T-helper 1 cell (primary cell): ENCODE measurements around the gene DNER.

ENCODE experiments used
- DNase-seq, 5 donors: peaks; one replicate each; pipeline ENCODE4 v3.0.0-alpha.2; 2012 to 2020

Gene DNER

DNA sequence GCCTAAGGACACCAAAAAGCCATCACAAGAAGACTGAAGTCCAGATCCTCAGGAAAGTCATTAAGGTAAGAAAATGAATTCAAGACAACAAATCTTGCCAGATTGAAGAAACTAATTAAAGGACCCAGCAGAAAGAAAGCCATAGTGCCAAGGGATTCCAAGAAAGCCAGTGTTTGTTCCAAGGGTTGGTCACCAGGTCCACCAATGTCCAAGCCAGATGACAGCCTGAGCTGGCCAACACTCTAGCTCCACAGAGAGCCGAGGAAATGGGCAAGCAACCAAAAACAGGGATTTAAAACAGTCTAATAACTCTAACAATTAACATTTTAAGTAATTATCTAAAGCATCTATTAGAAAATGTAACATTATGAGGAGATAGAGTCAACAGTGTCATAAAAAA lies 49.2 kb downstream of the DNER start:
- DNase-seq = no peak

DNA sequence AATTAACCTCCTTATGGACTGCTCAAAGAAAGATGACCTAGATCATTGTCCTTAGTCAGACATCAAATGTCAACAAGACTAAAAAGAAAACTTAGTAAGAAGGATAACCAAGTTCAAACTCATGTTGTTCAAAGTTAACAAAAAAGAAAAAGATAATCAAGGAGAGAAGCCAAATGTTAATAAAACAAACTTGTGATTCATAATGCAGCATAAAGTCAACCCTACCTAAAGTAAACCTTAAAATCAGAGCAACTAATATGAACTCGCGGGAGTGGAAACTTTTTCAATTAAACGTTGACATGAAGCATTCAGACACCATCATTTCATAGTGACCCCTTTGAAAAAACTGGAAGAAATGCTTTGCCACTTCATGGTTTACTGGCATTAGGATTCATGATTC lies 52.9 kb downstream of the DNER start:
- no peak for DNase-seq

DNA sequence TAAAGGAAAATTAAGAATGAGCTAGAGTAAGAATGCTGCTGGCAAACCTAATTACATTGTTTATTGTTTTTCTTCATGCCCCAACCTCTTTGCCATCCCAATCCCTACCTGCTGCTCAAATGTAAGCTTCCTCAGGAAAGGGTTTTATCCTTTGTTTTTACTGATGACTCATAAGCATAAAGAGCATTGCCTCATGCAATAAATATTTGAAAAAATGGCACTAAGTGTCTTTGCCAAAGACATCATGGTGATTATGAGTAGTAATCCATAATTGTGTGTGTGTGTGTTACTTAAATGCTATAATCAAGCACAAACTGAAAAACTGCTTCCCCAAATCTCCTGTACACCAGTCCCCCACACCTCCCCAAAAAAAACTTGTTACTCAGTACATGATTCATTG lies 53.4 kb downstream of the DNER start:
- no peak for DNase-seq

DNA sequence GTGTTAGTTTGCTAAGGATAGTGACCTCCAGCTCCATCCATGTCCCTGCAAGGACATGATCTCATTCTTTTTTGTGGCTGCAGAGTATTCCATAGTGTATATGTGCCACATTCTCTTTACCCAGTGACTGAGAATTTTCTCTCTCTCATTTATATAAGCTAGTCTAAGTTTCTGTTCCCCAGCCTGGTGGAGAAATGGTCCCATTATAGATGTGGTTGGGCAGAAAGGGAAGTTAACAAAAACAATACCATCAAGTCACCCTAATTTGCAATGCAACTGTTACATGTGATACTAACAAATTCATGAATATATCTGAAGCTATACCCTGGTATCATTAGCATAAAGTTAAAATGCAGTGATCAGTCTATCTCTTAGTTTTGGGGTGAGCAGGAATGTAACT lies 54.0 kb downstream of the DNER start:
- no peak for DNase-seq

DNA sequence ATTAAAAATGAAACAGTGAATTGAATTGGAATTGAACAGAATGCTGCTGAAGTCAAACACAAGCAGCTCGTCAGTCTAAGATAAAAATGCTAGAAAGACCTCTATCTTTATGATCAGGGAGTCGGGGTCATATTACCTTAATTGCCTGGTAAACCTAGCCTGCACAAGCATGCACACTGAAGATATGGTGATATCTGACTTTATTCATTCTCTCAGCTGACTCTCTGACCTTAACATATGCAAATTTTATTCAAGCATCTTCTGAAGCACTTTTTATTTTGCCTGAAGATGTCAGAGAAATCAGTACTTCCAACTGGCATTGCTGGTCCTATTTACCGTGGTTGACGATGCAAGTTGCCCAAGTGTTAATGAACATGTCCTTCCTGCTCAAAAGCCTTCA lies 56.4 kb downstream of the DNER start:
- DNase-seq = no peak

DNA sequence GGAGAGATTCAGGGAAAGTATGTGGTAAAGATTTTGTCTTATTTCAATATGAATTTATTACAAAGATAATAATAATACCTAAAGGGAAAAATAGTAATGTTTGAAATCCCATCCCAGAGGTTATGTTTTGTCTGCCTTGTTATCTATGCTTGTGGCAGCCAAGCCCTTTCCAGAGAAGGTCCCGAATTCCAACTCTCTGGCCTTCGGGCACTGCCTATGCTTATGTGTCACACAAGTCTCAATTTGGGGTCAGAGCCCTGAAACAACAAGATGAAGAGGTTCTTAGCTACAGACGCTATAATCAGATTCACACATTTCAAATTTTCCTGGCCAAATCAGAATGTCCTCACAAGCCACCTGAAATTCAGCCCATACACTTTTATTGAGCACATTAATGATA lies 59.9 kb downstream of the DNER start:
- no peak for DNase-seq

DNA sequence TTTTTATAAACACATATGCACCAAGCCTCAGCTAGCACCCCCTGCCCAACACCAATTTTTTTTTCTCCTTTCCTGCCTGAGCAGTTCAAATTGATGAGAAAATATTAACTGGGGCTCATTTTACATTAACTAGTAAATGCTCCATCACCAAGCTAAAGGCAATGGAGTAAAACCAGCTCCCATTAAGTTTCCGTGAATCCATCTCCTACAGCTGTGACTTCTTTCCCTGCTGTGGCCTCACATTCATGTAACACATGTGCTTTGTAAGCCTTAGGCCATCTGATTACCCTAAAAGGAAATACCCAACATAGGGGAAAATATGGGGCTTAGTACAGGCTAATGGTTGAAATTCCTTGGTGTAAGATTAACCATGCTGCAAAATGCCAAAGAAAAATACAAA lies 60.8 kb downstream of the DNER start:
- no peak for DNase-seq

DNA sequence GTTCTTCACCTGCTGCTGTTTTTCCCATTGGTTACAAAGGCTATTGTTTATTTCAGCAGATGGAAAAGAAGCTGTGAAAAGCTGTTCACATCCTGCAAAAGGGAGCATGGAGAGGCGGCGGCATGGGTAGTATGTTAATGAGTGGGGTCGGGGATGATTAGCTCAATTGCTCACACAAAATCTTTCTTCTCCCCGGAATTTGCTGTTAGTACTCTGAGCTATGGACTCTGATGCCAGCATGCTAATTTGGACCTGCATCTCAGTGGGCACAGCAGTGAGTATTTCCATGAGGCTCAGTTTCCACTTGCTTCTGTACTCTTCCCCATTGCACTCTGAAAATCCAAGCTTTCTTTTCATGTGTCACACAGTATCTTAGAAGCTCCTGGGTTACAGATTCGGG lies 61.6 kb downstream of the DNER start:
- no peak for DNase-seq

DNA sequence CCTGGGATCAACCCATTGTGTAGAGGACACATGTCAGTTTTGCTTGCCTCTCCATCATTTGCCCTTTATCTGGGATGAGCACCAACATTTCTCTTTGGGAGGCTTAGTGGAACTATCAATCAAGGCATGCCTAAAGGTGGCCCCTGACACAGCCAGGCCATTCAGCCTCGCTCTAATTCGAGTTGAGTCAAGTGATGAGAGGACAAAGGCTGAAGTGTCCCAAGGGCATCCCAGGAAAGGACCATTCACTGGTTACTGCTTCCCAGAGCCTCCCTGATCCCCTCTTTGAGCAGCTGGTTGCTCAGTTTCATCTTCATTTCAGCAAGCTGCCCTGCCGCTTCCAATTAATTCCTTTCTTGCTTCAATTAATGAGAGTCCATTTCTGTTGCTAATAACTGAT lies 63.5 kb downstream of the DNER start:
- DNase-seq = no peak

DNA sequence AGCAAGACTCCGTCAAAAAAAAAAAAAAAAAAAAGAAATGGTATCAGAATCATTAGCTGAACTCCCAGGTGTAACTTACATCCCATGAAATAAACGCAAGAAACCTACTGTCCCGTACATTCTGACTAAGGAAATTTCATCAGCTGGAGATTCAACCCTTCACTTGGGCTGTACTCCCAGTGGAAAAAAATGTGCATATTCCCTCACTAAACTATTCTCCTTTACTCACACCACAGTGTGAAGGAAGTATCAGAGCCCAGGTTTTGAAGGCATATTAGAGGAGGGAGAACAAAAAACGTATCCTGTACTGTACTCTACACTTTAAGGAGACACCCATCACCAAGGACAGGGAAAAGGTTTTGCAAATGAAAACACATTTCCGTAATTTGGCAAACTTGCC lies 64.3 kb downstream of the DNER start:
- DNase-seq = no peak

DNA sequence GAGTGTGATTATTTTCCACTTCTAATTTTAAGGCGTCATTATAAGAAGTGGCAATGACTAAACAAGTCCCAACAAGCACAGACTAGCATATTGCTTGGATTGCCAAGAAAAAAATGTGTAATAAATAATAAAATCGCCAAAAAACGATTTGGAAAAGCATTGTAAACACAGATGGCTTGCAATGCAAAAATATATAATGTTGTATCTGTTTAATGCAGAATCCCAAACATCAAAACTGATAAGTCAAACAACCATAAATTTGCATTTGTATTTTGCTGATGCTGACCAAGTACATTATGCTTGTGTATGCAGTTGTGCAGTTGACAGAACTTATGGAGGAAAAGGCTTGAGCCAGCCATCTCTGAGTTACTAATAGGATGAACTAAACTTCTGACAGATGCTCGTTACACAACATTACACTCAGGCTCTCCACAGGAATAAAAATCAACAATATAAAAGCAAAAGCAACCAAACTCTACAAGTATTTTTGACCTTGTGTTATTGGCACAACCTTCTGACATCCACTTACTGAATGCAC lies 68.1 kb downstream of the DNER start:
- no peak for DNase-seq

DNA sequence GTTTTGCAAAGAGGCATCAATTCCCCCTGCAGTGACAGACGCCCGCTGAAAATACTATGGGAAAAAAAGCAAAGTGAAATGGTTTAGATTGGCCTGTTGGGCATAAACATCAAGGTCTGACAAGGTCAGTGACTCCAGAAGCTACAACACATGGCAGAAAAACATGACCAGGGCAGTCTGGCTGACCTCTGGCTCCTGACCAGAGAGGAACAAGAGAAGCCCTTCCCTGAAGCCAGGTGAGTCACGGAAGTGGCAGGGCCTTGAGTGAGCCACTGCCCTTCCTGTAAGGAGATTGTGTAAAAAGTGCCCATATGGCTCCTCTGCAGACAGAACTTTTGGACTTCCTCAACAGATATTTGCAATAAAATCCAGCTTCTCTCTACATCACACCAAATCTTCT lies 72.0 kb downstream of the DNER start:
- no peak for DNase-seq

DNA sequence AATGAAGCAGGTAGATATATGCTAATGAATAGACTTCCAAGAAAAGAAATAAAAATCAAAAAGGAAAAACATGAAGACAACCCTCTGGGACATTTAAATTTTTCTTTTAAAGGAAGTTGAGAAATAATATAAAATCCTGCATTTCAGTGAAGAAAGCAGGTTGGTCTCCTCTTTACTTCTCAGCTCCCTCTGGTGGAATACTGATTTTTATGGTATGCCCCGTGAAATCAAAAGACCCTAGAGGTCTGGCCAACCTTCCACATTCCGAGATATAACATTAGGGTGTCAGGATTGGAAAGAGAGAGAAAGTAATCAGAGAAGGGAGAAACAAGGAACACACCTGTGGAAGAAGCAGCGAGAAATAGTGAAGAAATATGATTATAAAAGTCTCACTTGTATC lies 72.7 kb downstream of the DNER start:
- DNase-seq = no peak

DNA sequence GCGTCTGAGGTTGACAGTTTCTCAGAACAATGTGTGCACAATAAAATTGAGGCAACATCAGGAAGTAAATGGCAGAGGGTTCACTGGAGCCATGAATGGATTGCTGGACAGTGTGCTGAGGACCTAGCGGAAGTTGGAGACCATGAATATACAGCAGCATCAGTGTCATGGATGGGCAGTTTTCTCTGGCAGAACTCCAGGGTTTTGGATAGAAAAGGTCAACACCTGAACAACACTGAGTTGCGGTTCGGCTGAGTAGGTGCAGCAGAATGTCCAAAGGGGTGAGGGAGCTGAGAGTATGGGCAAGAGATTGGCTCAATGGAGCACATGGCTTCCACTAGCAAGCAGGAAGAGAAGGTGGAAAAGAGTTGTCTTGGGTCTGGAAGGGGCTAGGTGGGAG lies 73.7 kb downstream of the DNER start:
- DNase-seq = no peak

DNA sequence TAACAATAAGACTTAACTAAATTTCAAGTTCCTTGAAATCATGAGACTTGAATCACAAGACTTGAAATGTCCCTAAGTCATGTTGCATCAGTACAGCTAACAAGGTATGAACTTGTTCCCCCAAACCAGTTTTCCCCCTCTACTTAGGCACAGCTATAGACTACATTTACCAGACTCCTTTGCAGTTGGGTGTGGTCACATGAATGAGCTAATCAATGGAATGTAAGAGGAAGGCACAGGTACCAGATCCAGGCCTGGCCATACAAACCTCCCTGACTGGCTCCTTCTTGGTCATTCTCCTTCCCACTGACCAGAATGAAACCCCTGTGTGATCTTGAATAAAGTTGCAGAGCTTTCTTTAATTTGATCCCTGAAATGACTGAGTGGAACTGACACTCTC lies 77.8 kb downstream of the DNER start:
- DNase-seq = no peak

DNA sequence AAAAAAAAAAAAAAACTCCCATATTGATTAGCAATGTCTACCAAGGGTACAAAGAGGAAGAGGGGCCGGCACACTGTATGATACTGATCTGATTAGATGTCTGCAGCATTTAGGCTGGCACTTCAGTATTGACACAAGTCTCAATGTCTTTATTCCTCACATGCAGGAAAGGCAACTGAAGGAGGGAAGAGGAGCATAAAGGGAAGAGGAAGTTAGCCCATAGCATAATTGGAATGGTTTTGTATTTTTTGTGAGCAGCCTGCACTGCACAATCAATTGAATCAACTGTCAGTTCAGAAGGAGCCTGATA lies 79.0 kb downstream of the DNER start:
- DNase-seq = no peak

DNA sequence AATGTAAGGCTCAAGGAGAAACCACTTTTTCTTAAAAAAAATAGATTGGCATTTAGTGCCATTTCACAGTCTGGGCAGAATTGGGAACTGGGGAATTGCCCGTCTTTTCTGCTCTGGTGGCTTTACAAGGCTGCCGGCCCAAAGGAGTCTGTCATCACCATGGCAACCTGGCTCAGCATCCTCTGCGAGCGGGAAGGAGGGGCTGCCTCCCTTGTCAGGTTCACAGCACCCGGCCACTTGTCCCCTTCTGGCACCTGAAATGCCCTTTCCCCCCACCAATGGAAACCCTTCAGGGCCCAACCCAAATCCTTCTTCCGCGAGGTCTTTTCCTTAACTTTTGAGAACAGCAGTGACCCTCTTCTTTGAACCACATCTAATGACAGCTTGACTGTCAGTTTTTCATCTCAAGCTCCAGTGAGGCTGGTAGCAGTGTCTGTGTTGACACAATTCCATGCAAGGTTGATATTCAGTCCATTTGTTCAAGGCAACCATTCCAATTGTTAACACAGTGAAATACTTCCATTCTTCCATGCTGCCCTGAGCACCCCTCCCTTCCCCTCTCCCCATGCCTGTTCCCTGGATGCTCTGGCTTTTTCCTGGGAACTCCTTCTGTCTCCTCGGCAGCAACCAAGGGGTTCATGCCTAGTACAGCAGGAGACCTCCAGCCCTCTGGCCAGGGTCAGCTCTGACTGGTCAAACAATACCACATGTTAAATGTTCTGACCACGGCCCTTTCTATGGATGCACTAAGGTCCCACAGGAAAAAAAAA lies 79.6 kb downstream of the DNER start:
- no peak for DNase-seq

DNA sequence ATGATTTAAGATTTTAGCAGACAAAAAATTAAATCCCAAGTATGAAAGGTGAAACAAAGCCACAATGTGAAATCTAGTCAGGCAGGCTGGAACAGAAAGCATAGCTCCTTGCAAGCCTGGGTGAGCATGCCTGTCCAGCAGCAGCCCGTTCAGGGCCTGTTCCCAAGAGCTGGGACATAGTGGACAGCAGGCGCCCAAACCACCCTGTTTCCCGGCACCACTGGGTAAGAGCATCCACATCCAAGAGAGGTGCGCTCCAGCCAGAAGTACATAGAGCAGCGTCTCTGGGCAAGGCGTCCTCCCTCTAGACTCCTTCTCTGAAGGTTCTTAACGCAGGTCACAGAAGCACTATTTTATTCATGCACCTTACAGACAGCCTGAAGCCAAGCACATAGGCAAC lies 80.8 kb downstream of the DNER start:
- no peak for DNase-seq

DNA sequence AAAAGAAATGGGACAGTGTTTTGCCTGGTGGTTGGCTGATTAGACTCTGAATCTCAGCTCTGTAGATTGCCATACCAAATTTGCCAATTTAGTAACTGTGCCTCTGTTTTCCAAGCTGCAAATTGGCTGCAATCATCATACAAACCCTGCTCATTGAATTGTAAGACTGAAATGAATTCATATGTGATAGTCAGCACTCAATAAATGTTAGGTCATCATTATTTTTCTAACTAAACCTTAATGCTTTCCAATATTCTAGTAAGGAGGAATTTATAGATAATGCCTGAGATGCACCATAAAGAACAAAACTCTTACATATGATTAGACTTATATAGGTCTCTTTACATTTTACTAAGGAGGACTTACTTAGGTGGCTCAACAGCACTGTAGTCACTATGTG lies 85.3 kb downstream of the DNER start:
- DNase-seq = no peak

DNA sequence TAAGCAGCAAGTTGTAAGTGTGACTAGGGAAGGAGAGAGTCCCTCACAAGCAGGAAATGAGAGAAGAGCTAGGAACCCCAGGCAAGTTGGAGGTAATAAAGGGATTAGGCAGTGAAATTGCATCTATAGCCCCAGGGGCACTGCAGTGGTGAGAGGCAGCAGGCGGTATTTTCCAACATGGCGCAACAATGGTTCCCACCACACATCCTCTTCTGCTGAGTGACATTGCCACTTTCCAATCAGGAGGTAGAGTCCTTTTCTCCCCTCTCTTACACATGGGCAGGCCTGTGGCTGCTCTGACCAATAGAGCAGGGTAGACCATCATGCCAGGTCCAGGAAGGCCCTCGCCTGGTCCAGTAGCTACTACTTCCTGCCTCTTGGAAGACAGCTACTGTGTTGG lies 86.6 kb downstream of the DNER start:
- no peak for DNase-seq

DNA sequence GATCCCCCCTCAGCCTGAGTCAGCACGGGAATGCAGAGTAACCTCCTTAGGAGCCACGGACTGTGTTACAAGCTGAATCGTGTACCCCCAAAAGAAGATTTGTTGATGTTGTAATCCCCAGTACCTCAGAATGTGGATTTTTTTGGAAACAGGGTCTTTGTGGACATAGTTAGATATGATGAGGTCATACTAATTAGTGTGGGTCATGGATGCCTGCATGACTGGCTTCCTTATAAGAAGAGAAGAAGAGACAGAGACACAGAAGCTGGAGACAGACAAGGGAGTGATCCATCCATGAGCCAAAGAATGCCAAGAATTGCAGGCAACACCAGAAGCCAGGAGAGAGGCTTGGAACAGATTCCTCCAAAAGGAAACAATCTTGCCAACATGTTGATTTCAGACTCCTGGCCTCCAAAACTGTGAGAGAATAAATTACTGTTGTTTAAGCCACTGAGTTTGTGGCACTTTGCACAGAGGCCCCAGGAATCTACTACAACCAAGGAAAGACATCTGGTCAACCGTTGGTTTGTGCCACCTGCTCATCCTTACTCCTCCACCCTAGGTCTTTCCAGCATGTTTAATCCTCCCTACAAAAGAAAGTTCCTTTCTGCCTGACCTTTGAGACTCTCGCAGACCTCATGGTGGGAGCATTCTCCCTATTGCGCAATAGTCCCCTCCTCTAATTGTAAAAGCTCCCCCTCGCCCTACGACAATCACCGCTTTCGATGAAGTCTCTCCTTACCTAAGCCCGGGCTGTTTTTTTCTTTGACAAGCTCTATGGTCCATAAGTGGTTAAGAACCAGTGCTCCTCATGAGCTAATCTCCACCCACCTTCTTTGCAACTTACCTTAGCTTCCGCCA lies 91.6 kb downstream of the DNER start:
- no peak for DNase-seq

DNA sequence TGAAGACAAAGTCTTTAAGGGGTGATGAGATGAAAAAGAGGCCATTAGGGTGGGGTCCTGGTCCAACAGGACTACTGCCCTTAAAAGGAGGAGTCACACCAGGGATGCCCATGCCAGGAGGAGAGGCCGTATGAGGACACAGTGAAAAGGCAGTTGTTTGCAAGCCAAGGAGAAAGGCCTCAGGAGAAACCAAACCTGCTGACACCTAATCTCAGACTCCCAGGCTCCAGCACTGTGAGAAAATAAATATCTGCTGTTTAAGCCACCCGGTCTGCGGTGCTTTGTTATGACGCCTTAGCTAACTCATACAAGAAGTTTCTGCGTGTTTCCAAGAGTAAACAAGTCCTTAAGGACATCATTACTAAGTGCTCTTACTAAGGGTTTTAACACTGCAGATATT lies 93.6 kb downstream of the DNER start:
- no peak for DNase-seq

DNA sequence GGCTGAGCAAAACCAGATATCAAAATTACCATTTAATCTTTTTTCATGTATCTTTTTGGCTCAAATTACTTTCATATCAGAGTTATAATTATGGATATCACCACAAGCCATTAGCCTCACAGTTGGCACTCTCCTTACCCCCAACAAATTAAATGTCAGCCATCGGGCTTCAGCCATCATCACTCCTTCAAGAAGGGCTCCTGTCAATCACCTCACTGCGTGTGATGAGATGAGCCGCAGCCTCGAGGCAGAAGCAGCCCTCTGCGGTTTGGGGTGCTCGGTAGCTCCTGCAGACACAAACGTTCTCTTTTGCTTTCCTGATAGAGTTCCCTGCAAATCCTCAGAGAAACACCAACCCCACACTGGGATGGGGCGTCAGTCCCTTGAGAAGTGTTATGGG lies 94.1 kb downstream of the DNER start:
- no peak for DNase-seq

DNA sequence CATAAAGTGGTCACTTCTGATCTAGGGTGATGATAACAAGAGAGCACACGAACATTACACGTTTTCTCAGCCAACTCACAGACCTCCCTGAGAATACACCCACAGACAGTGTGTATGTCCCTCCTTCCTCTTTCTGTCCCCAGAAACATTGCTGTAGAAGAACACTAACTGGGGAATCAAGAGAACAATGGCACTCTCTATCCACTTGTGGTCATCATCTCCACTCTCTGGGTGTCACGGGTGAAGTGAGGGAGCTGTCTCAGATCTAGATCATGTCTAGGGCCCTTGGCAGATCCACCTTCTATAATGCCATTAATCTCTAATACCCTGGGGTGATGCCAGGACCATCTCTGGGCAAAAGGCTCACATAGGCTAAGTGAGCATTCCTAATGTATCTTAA lies 97.9 kb downstream of the DNER start:
- no peak for DNase-seq
